PC-9 (cell line): ENCODE measurements around the gene UGT2A1. TPM values are rescaled to one million over a fixed set of nuclear protein-coding genes. Genes with fewer than 3 reads are reported as not detected.

Experiments used
- BruUV-seq: library from RNA; stranded (reverse); fragments of 400-500 nt; replicated peaks from 2 replicates; lab custom pipeline; 2021; lab: Mats Ljungman, UMichigan
- CTCF ChIA-PET: fragments of 300-600 bp; sonication (Branson Sonifier 250); formaldehyde crosslinking; loops from one replicate; lab custom pipeline; 2022; ENCODE audit warnings: antibody characterized with exemption; lab: Charles Lee
- POLR2A ChIA-PET: fragments of 300-600 bp; sonication (Branson Sonifier 250); formaldehyde crosslinking; loops from one replicate; lab custom pipeline; 2022; ENCODE audit warnings: antibody characterized with exemption; ENCODE audit not compliant: unreplicated experiment; lab: Charles Lee
- DNase-seq, 2 experiments: peaks; one replicate each; pipeline versions ENCODE4 v3.0.0 to v3.0.0-alpha.2; 2015 to 2022; ENCODE audit warnings: mixed read lengths in 1 of 2
- H2AFZ ChIP-seq: fragments of 200-600 bp; sonication (generic); 2 replicates; pipeline ENCODE4 v1.8.1; 2017; ENCODE audit warnings: antibody characterized with exemption
- H3F3A ChIP-seq: fragments of 200-600 bp; sonication (generic); 2 replicates; pipeline ENCODE4 v1.8.1; 2017; ENCODE audit warnings: antibody characterized with exemption, mild to moderate bottlenecking, low read depth; ENCODE audit not compliant: insufficient read depth
- H3K27ac ChIP-seq: fragments of 200-600 bp; sonication (generic); 2 replicates; pipeline ENCODE4 v1.6.1; 2016; ENCODE audit warnings: mixed run types
- H3K27me3 ChIP-seq: fragments of 200-600 bp; sonication (generic); 2 replicates; pipeline ENCODE4 v1.6.1; 2016; ENCODE audit warnings: low read depth, mixed run types; ENCODE audit not compliant: insufficient read depth
- H3K36me3 ChIP-seq: fragments of 200-600 bp; sonication (generic); 2 replicates; pipeline ENCODE4 v1.6.1; 2016; ENCODE audit warnings: low read depth, mixed run types
- H3K4me1 ChIP-seq: fragments of 200-600 bp; sonication (generic); replicated peaks from 2 replicates; pipeline ENCODE4 v1.6.1; 2016; ENCODE audit warnings: mixed run types; ENCODE audit not compliant: insufficient read depth
- H3K4me2 ChIP-seq: fragments of 200-600 bp; sonication (generic); 2 replicates; pipeline ENCODE4 v1.6.1; 2017; ENCODE audit warnings: mixed run types
- H3K4me3 ChIP-seq: fragments of 200-600 bp; sonication (generic); 2 replicates; pipeline ENCODE4 v1.6.1; 2016; ENCODE audit warnings: mixed run types
- H3K79me2 ChIP-seq: fragments of 200-600 bp; sonication (generic); 2 replicates; pipeline ENCODE4 v1.6.1; 2017; ENCODE audit warnings: low read depth, mixed run types
- H3K9me2 ChIP-seq: fragments of 200-600 bp; sonication (generic); 2 replicates; pipeline ENCODE4 v1.8.1; 2017; ENCODE audit warnings: mild to moderate bottlenecking; ENCODE audit not compliant: insufficient read depth
- H3K9me3 ChIP-seq: fragments of 200-600 bp; sonication (generic); 2 replicates; pipeline ENCODE4 v1.8.1; 2016; ENCODE audit warnings: low read depth; ENCODE audit not compliant: insufficient read depth
- H4K20me1 ChIP-seq: fragments of 200-600 bp; sonication (generic); 2 replicates; pipeline ENCODE4 v1.8.1; 2017; ENCODE audit not compliant: insufficient read depth
- CTCF ChIP-seq: fragments of 200-600 bp; sonication (generic); conservative IDR thresholded peaks from 2 replicates; pipeline ENCODE4 v1.6.1; 2017; ENCODE audit warnings: mixed run types, antibody characterized with exemption, mild to moderate bottlenecking, moderate library complexity
- EZH2 ChIP-seq: fragments of 200-600 bp; sonication (generic); IDR thresholded peaks from 2 replicates; pipeline ENCODE4 v1.8.0; 2017; ENCODE audit warnings: antibody characterized with exemption, low read depth
- intact Hi-C: fragments of 100-400 bp; cut with micrococcal nuclease; formaldehyde crosslinking; loops from one replicate; pipeline ENCODE4 v1.10.0; 2022; ENCODE audit not compliant: unreplicated experiment
- total RNA-seq: library from RNA; stranded (reverse); gene quantifications from 2 replicates; pipeline ENCODE4 v1.2.3, GENCODE V29; 2021

UGT2A1 gene
- total RNA-seq, 1 experiment from 2014 or later, result not detected

- Histone ChIP-seq H3K36me3 (no peaks in the 10 kb centered on the region), H3K79me2 (no peaks in the 10 kb centered on the region), H3K9me2 (no peaks in the 10 kb centered on the region), H3K4me3 (no peak overlapping the region), H3K27ac (no peak overlapping the region), H3F3A (no peaks in the 10 kb centered on the region), H3K27me3 (no peaks in the 10 kb centered on the region), H2AFZ (no peak overlapping the region), H3K9me3 (no peaks in the 10 kb centered on the region), H4K20me1 (no peaks in the 10 kb centered on the region), H3K4me2 (no peak overlapping the region), H3K4me1 (no peaks in the 10 kb centered on the region)
- intact Hi-C loops, result no loop called here
- TF ChIP-seq CTCF, result no peak
- no peak for TF ChIP-seq EZH2
- no TSS peak for BruUV-seq
- ChIA-PET CTCF (no interaction called here), POLR2A (no interaction called here)
- no peak for DNase-seq
Measured at GRCh38 chr4:69568787-69569186, 84.3 kb downstream of the UGT2A1 start.

- Histone ChIP-seq H4K20me1 (no peaks in the 10 kb centered on the region), H3K27ac (no peak overlapping the region), H3K9me3 (no peaks in the 10 kb centered on the region), H3K9me2 (no peaks in the 10 kb centered on the region), H3K4me2 (no peak overlapping the region), H3K4me3 (no peak overlapping the region), H3K4me1 (no peaks in the 10 kb centered on the region), H2AFZ (no peak overlapping the region), H3K27me3 (no peaks in the 10 kb centered on the region), H3K36me3 (no peaks in the 10 kb centered on the region), H3F3A (no peaks in the 10 kb centered on the region), H3K79me2 (no peaks in the 10 kb centered on the region)
- ChIA-PET POLR2A (no interaction called here), CTCF (no interaction called here)
- no peak for DNase-seq
- TF ChIP-seq CTCF (no peak), EZH2 (no peak)
- BruUV-seq, result no TSS peak
- intact Hi-C loops, result no loop called here
Measured at GRCh38 chr4:69563424-69563823, 89.6 kb downstream of the UGT2A1 start.

GRCh38 chr4:69549651-69550050 lies 103.4 kb downstream of the UGT2A1 start:
- Histone ChIP-seq H3K9me2 (no peaks in the 10 kb centered on the region), H3K4me2 (no peak overlapping the region), H4K20me1 (no peaks in the 10 kb centered on the region), H3F3A (no peaks in the 10 kb centered on the region), H2AFZ (no peak overlapping the region), H3K4me3 (no peak overlapping the region), H3K4me1 (no peaks in the 10 kb centered on the region), H3K79me2 (no peaks in the 10 kb centered on the region), H3K27me3 (no peaks in the 10 kb centered on the region), H3K9me3 (no peaks in the 10 kb centered on the region), H3K27ac (no peak overlapping the region), H3K36me3 (no peaks in the 10 kb centered on the region)
- ChIA-PET POLR2A (no interaction called here), CTCF (no interaction called here)
- no peak for TF ChIP-seq CTCF
- intact Hi-C loops, result no loop called here
- no peak for DNase-seq
- BruUV-seq, result no TSS peak
